NCI-H2029 (cell line): Measurements from ENCODE around the gene DHX29.
"Not testable (repeated sequence)": the region's sequence is repeated elsewhere in the genome, so short reads cannot be mapped to it uniquely, and the experiment has no call there.

Experiments
- DNase-seq: peaks from one replicate; lab custom pipeline; 2025; lab: John Stamatoyannopoulos, UW

The DHX29 gene, protein sequence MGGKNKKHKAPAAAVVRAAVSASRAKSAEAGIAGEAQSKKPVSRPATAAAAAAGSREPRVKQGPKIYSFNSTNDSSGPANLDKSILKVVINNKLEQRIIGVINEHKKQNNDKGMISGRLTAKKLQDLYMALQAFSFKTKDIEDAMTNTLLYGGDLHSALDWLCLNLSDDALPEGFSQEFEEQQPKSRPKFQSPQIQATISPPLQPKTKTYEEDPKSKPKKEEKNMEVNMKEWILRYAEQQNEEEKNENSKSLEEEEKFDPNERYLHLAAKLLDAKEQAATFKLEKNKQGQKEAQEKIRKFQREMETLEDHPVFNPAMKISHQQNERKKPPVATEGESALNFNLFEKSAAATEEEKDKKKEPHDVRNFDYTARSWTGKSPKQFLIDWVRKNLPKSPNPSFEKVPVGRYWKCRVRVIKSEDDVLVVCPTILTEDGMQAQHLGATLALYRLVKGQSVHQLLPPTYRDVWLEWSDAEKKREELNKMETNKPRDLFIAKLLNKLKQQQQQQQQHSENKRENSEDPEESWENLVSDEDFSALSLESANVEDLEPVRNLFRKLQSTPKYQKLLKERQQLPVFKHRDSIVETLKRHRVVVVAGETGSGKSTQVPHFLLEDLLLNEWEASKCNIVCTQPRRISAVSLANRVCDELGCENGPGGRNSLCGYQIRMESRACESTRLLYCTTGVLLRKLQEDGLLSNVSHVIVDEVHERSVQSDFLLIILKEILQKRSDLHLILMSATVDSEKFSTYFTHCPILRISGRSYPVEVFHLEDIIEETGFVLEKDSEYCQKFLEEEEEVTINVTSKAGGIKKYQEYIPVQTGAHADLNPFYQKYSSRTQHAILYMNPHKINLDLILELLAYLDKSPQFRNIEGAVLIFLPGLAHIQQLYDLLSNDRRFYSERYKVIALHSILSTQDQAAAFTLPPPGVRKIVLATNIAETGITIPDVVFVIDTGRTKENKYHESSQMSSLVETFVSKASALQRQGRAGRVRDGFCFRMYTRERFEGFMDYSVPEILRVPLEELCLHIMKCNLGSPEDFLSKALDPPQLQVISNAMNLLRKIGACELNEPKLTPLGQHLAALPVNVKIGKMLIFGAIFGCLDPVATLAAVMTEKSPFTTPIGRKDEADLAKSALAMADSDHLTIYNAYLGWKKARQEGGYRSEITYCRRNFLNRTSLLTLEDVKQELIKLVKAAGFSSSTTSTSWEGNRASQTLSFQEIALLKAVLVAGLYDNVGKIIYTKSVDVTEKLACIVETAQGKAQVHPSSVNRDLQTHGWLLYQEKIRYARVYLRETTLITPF (N-terminal part only)

GRCh38 chr5:55307383-55308253 lies at the start of gene DHX29, which contains the start of gene MTREX:
Gene DHX29, minus strand, starts transcription at chr5:55307694. Its CDS starts 121 bp downstream, at chr5:55307573.
Gene MTREX, plus strand, starts transcription at chr5:55307989. Its CDS starts 25 bp downstream, at chr5:55308014.
- peak; percentile 95 for DNase-seq

- DNase-seq, result no peak
Observed at GRCh38 chr5:55356896-55357295, 49.4 kb upstream of the DHX29 start.

GRCh38 chr5:55350754-55351153 lies 43.3 kb upstream of the DHX29 start:
- DNase-seq, result no peak

DNA sequence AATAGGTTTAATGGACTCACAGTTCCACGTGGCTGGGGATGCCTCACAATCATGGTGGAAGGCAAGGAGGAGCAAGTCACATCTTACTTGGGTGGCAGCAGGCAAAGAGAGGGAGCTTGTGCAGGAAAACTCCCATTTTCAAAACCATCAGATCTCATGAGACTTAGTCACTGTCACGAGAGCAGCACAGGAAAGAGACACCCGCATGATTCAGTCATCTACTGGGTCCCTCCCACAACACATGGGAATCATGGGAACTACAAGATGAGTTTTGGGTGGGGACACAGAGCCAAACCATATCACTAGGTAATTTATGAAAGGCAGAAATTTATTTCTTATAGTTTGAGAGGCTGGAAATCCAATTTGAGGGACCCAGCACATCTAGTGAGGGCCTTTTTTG lies 40.3 kb upstream of the DHX29 start:
- no peak for DNase-seq

DNA sequence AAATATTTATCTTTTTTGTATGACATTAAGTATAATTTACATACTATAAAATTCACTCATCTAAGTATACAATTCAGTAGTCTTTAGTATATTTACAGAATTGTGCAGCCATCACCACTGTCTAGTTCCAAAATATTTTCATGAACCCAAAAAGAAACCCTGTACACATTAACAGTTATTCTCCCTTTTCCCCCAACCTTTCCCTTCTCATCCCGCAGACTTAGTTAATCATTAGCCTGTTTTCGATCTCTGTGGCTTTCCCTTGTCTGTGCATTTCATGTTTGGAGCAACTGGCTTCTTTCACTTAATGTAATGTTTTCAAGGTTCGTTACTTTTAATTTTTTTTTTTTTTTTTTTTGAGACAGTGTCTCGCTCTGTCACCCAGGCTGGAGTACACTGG lies 37.8 kb upstream of the DHX29 start:
- DNase-seq, result no peak

GRCh38 chr5:55344392-55344992 lies 37.0 kb upstream of the DHX29 start:
- no peak for DNase-seq

- no peak for DNase-seq
Observed at GRCh38 chr5:55343609-55344008, 36.1 kb upstream of the DHX29 start.

DNA sequence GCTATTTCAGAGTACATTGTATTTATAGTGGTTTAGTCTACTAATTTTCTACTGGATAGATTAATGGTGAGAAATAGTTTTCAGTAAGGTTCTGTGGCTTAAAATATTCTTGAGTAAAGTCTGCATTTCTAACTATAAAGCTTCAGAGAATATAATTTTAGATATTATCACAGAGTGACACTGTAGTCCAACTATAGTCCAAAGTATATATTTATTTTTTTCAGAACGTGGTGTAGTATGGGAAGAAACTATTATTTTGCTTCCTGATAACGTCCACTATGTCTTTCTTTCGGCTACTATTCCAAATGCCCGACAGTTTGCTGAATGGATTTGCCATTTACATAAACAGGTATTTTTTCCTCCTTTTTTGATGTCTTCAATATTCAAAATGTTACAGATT lies 35.6 kb upstream of the DHX29 start:
- no peak for DNase-seq

DNA sequence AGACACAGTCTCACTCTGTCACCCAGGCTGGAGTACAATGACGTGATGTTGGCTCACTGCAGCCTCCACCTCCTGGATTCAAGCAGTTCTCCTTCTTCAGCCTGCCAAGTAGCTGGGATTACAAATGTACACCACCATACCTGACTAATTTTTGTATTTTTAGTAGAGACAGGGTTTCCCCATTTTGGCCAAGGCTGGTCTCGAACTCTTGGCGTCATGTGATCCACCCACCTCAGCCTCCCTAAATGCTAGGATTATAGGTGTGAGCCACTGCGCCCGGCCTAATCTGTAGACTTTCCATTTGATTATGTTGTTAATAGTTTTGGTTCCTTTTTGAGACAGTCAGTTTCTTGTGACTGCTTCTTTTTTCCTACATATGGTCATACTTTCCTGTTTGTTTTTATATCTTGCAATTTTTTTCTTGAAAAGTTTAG lies 31.3 kb upstream of the DHX29 start:
- no peak for DNase-seq

- no peak for DNase-seq
Observed at GRCh38 chr5:55338092-55338613, 30.7 kb upstream of the DHX29 start.

- no peak for DNase-seq
Observed at GRCh38 chr5:55333811-55334210, 26.3 kb upstream of the DHX29 start.

DNA sequence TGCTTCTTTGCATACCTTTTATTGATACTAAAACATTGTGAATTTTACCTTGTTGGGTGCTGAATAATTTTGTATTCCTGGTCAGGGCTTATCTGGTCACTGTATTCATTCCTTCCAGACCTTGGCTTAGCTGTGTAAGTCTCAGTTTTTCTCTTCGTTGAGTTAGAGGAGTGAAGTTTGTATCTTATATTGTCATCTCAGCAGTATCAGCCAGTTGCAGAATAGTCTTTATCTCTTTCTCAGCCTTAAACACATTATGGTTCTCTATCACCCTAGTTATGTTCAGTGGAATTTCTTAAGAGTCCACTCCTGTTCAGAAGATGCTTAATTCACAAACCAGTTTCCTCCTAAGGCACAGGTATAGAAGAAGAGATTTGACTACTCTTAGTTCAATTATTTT lies 25.5 kb upstream of the DHX29 start:
- no peak for DNase-seq

DNA sequence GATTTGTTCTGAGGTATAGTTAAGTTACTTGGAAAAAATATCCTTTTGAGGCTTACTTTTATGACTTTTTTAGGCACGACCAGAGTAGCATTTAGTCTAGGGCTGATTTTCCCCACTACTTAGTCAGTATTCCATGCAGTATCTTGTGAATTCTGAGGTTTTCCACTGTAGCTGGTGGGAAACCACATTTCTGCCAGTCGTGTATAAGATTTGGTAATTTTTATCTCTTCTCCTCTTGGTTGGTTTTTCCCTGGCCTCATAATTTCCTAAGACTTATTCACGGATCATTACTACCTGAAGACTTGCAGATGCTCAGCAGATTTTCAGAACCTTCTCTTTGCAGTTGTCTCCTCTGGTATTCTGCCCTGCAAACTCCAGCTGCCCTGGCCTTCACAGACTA lies 23.8 kb upstream of the DHX29 start:
- DNase-seq, result no peak

GRCh38 chr5:55327281-55327680 lies 19.8 kb upstream of the DHX29 start:
- no peak for DNase-seq

GRCh38 chr5:55325621-55326020 lies 18.1 kb upstream of the DHX29 start:
- no peak for DNase-seq

GRCh38 chr5:55324815-55325418 lies 17.4 kb upstream of the DHX29 start:
- DNase-seq, result no peak

DNA sequence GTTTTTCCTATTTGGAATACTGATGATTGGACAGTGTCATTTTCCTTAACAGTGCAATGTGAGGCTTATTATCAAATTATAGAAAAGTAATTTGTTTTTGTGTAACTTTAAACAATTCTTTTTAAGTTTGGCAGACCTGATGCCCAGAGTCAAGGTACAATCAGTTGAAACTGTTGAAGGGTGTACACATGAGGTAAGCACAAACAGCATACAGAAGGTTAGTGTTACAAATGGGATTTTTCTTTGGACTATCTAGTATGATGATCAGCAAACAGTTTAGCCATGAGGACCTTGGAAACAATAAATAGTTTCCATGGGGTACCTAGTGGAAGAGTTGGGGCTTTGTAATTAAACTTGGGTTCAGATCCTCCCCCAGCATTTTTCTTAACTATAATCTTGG lies 16.5 kb upstream of the DHX29 start:
- no peak for DNase-seq

DNA sequence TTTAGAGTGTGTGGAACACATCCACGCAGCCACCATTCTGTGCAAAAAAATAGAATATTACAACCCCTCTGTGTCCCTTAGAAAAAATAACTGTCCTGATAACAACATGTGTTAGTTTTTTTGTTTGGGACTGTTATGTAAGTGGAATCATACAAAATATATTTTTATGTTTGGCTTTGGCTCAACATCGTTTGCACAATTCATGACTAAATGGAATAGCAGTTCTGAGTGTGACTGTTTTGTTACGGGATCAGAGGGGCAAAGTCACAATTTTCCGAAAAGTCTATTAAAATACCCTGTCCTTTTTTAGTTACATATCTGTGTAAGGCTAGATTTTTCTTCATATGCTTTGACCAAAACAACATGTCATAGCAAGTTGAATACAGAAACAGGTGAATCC lies 13.1 kb upstream of the DHX29 start:
- DNase-seq, result no peak

GRCh38 chr5:55319491-55319890 lies 12.0 kb upstream of the DHX29 start:
- no peak for DNase-seq

DNA sequence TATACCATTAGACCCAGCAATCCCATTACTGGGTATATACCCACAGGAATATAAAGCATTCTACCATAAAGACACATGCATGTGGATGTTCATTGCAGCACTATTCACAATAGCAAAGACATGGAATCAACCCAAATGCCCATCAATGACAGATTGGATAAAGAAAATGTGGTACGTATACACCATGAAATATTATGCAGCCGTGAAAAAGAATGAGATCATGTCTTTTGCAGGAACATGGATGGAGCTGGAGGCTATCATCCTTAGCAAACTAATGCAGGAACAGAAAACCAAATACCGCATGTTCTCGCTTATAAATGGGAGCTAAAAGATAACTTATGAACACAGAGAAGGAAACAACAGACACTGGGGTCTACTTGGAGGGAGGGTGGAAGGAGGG lies 10.7 kb upstream of the DHX29 start:
- not testable (repeated sequence) for DNase-seq
